HG02678 (cell line): ENCODE measurements around the gene RNLS.
"Not testable (repeated sequence)": the region's sequence is repeated elsewhere in the genome, so short reads cannot be mapped to it uniquely, and the experiment has no call there.

ENCODE experiments used
- ATAC-seq: cut with Tn5 transposase; IDR thresholded peaks from one replicate; pipeline ENCODE4 v1.9.1; 2021; ENCODE audit warnings: mild to moderate bottlenecking, moderate library complexity; ENCODE audit not compliant: unreplicated experiment

Gene RNLS

GRCh38 chr10:88313878-88314277 is 269.2 kb downstream of the RNLS start:
- ATAC-seq: no peak

DNA sequence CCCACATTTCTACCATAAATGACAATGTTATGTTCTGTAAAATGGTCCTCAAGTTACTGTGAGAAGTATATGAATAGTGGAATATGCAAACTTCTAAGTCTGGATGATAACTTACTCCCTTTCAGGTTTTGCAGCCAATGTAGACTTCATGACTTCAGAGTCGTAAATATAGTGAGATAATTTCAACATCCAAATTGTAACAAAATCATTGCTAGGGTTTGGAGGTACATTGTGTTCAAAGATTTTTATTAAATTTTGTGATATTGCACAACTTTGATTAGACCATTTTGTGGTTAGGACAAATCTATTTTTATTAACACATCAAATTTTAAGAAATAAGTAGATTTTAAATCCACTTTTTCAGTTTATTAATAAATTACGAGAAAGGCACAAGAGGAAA is 270.3 kb downstream of the RNLS start:
- ATAC-seq: no peak

- ATAC-seq: no peak
Observed at GRCh38 chr10:88311264-88311663, 271.9 kb downstream of the RNLS start.

GRCh38 chr10:88309365-88309764 is 273.8 kb downstream of the RNLS start:
- ATAC-seq: no peak

DNA sequence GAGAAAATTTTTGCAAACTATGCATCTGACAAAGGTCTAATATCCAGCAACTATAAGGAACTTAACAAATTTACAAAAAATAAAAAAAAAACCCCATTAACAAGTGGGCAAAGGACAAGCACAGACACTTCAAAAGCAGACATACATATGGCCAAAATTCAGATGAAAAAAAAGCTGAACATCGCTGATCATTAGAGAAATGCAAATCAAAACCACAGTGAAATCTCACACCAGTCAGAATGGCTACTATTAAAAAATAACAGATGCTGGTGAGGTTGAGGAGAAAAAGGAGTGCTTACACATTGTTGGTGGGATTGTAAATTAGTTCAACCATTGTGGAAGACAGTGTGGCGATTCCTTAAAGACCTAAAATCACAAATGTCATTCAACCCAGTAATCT is 274.8 kb downstream of the RNLS start:
- ATAC-seq: not testable (repeated sequence)

GRCh38 chr10:88299787-88300186 is 283.3 kb downstream of the RNLS start:
- ATAC-seq: no peak

DNA sequence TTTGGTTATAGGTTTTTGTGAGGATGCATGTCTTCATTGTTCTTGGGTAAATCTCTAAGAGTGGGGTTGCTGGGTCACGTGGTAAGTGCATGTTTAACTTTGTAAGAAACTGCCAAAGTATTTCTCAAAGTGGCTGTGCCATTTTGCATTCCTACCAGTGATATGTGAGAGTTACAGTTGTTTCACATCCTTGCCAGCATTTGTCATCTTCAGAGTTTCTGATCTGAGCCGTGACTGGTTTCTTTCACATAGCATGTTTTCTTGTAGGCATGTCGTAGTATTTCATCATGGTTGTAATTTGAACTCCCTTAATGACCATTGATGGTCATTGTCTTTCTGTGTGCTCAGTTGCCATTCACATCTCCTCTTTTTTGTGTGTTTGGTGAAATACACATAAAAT is 286.0 kb downstream of the RNLS start:
- ATAC-seq: no peak

DNA sequence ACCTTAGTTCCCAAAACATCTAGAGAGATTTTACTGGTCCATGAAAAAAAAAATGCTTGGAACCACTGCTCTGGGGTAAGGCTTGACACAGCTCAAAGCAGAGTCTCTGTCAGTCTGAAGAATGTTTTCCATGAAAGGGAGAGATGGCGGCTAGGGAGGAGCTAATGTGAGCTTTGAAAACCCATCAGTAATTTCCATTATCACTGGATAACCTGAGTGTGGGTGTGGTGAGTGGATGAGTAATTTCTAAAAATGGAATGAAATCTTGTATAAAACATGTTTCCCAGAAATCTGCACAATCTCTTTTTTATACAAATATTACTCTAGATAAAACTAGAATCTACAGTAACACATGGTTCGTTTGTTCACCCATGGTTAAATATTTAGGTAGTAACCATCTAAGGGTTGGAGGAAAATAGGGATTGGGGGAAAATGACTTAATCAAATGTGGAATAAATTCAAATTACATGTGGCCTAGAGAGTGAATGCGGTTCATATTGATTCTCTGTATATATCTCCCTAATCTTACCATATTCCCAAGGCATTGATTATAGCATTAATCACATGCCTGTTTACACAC is 289.4 kb downstream of the RNLS start:
- no peak for ATAC-seq

- no peak for ATAC-seq
Observed at GRCh38 chr10:88293073-88293472, 290.0 kb downstream of the RNLS start.

GRCh38 chr10:88292185-88292514 is 291.0 kb downstream of the RNLS start:
- no peak for ATAC-seq

DNA sequence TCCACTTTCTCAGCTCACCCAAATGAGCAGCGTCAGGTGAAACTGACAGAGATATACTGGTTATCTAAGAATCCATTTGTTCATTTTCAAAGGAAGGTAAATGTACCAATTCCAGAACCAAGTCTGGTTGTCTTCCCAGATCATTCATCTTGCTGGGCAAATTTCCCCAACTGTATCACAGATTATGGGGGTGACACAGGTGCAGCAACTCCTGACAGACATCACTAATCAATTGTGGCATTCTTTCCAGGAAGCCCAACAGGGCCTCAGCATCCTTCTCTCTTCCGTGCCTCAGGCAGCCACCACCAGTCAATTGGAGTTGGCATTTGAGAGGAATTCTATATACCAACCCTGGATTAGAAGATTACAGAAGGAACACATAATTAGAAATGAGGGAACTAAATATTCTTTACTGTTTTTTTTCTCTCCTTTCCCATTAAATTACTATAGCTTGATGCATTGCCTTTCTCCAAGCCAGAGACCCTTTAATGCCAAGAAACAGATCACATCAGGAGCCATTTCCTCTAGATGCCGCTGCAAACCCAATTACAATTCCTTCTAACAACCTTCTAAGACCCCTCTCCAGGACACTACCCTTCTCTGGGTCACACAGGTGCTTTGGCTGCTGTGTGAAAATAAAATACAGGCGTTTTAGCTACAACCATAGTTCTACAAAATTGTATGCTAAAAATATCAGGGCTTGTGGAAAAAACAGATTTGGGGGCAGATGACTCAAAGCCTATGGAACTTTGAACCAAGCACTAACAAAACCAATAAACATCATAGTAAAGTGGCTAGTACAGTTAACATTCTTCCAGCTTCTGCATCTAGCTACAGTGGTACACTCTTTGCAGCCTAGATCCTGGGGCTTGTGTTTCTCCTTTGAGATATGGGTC is 291.6 kb downstream of the RNLS start:
- ATAC-seq: no peak

DNA sequence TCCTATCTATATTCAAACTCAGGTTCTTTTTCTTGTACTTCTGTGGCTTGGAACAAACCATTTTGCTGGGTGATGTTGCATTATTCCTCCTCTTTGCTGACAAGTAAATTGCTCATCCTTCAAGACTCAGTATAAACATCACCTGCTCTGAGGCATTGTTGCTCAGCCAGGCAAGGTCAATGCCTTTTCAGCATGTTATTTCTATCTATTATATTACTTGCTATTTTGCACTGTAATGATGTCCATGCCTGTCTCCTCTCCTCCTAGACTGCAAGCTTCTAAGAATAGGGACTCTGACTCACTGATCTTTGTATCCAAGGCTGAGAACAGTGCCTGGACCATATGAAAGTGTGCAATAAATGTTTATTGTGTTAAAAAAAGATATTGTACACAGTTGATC is 293.8 kb downstream of the RNLS start:
- no peak for ATAC-seq

DNA sequence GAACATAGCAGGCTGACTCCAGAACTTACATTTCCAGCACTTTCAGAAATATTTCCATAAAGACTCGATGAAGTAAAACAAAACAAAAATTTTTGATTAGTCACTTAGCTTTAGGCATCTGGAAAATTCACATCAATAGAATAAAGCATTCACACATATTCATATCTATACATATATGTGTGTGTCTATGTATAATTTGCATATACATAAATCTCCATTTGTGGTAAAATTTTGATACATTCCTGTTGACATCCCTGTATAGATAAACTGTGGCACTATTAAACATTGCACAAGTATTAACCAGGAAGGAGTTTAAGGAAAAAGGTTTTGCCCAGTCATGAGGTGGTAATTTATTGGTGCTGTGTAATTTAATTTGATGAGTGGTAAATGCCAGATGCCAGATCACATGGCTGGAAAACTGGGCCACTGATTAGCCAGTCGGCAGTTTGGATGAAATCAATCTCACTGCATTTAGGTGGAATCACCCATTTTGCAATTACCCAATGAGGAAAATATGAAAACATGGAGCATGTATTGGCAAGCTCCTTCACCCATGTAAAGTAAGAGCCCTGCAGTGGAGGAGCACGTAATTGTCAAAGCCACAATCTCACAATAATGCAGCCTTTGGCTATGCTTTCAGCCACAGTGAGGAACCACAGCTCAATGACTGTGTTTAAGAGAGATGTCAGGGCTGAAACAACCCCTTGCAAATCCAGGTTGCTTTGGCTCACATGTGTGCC is 294.6 kb downstream of the RNLS start:
- no peak for ATAC-seq

DNA sequence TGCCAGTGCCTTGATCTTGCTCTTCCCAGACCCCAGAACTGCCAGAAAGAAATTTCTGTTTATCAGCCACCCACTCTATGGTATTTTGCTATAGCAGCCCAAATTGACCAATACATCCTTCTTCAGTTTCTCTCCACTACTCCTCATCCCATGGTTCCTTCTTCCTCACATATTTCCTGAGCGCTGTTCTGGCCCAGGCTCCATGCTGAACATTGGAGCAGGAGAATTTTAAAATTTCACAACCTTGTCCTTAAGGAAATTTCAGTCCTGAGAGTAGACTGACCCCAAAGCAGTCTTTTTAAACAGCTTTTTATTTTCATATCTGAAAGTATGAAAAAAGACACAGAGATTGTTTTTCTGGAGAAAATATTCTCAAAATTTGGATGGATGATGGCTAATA is 297.1 kb downstream of the RNLS start:
- no peak for ATAC-seq

GRCh38 chr10:88281592-88282347 is 301.3 kb downstream of the RNLS start:
- ATAC-seq: no peak

GRCh38 chr10:88280518-88280917 is 302.6 kb downstream of the RNLS start:
- ATAC-seq: no peak

GRCh38 chr10:88278912-88279311 is 304.2 kb downstream of the RNLS start:
- ATAC-seq: no peak

GRCh38 chr10:88276945-88277344 is 306.2 kb downstream of the RNLS start:
- not testable (repeated sequence) for ATAC-seq

DNA sequence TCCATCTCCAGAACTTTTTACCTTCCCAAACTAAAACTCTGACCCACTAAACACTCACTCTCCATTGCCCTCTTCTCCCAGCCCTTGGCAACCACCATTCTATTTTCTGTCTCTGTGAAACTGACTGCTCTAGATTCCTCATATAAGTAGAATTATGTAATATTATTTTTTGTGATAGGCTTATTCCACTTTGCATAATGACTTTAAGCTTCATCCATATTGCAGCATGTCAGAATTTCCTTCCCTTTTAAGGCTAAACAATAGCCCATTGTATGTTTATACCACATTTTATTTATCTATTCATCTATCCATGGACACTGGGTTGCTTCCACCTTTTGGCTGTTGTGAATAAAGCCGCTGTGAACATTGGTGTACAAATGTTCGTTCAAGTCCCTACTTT is 308.8 kb downstream of the RNLS start:
- no peak for ATAC-seq

DNA sequence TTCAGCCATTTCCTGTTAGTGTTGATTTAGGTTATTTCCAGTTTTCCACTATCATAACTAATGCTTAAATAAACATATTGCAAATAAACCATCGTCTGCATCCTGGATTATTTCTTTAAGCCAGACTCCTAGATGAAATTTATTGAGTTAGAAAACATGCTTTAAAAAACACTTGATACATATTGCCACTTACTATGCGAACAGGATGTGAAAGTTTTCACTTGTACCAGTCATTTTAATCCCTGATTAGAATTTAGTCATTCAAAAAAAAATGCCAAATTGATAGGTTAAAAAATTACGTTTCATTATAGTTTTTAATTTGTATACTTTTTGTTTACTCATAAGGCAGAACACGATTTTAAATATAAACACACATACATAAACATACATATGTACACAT is 309.6 kb downstream of the RNLS start:
- ATAC-seq: no peak
